K562 (cell line): ENCODE measurements around the gene FCGBP. TPM values are rescaled to one million over a fixed set of nuclear protein-coding genes. Genes with fewer than 3 reads are reported as not detected.

Source experiments
- CREB3 ChIP-seq: fragments of 450-650 bp; conservative IDR thresholded peaks from 2 replicates; pipeline ENCODE4 v1.6.1; 2016; ENCODE audit warnings: missing genetic modification characterization, low read depth, mild to moderate bottlenecking, missing compliant biosample characterization, moderate library complexity
- CREB3L1 ChIP-seq: fragments of 450-650 bp; IDR thresholded peaks from 2 replicates; pipeline ENCODE4 v1.6.1; 2014; ENCODE audit warnings: low read depth, mild to moderate bottlenecking, moderate library complexity, borderline replicate concordance
- MEF2D ChIP-seq: conservative IDR thresholded peaks from 2 replicates; pipeline ENCODE4 v1.6.1; 2016; ENCODE audit warnings: low read depth, missing genetic modification characterization, missing compliant biosample characterization
- MEIS2 ChIP-seq: fragments of 450-650 bp; IDR thresholded peaks from 2 replicates; pipeline ENCODE4 v1.6.1; 2014; ENCODE audit warnings: mild to moderate bottlenecking; ENCODE audit not compliant: partially characterized antibody
- NCOA1 ChIP-seq: fragments of 450-650 bp; IDR thresholded peaks from 2 replicates; pipeline ENCODE4 v1.6.1; 2016; ENCODE audit warnings: low read depth
- NEUROD1 ChIP-seq: fragments of 150-350 bp; IDR thresholded peaks from 2 replicates; pipeline ENCODE4 v1.6.1; 2014; ENCODE audit warnings: borderline replicate concordance, low read length, low read depth; ENCODE audit not compliant: partially characterized antibody
- THRB ChIP-seq: fragments of 450-650 bp; formaldehyde crosslinking; conservative IDR thresholded peaks from 2 replicates; pipeline ENCODE4 v1.4.0; 2022; ENCODE audit warnings: mild to moderate bottlenecking, missing genetic modification characterization
- VEZF1 ChIP-seq: fragments of 200-800 bp; sonication (Bioruptor generic); IDR thresholded peaks from 2 replicates; pipeline ENCODE4 v1.6.1; 2017; ENCODE audit warnings: missing genetic modification characterization, missing compliant biosample characterization
- ZBTB26 ChIP-seq: fragments of 450-650 bp; formaldehyde crosslinking; IDR thresholded peaks from 2 replicates; pipeline ENCODE4 v1.4.0; 2022; ENCODE audit warnings: missing genetic modification characterization
- ZNF589 ChIP-seq: fragments of 200-800 bp; sonication (Bioruptor generic); IDR thresholded peaks from 2 replicates; pipeline ENCODE4 v1.6.1; 2016; ENCODE audit warnings: low read depth, missing genetic modification characterization, missing compliant biosample characterization
- polyA plus RNA-seq, 8 experiments: library from polyadenylated mRNA; depleted of rRNA in 4 of 8; stranded (reverse) in 5 of 8; unstranded in 3 of 8; fragments of >200 nt; fragmentation: Nextera tagmentation in 2 of 8; fragmentation: Illumina TruSeq in 1 of 8; extraction: Ambion mirVana in 2 of 8; extraction: Trizol in 1 of 8; gene quantifications; 2 replicates each; pipeline versions ENCODE4 v1.2.1 to v1.2.3, GENCODE V29; 2011 to 2014; ENCODE audit warnings: inconsistent platforms in 1 of 8, missing spikeins in 1 of 8
- total RNA-seq, 7 experiments: library from RNA; depleted of rRNA in 6 of 7; stranded (reverse); fragments of >200 nt in 6 of 7; fragmentation: Illumina TruSeq in 2 of 7; extraction: Trizol in 2 of 7; gene quantifications; 2 replicates each; pipeline versions ENCODE4 v1.2.1 to v1.2.3, GENCODE V29; 2011 to 2021; ENCODE audit warnings: low replicate concordance in 1 of 7
- TF ChIP-seq, protein P1 (sequence below), 2 experiments: fragments of 450-650 bp in 1 of 2; sonication (generic) in 1 of 2; formaldehyde crosslinking in 1 of 2; IDR thresholded peaks in 1 of 2; conservative IDR thresholded peaks in 1 of 2; 2 replicates each; pipeline versions ENCODE4 v1.6.1 to v1.8.1; 2016 to 2023; ENCODE audit warnings: mild to moderate bottlenecking in 2 of 2, moderate library complexity in 2 of 2, inconsistent platforms in 1 of 2, missing genetic modification reagents in 1 of 2
- TF ChIP-seq, protein P2 (sequence below): sonication (generic); formaldehyde crosslinking; IDR thresholded peaks from 2 replicates; pipeline ENCODE4 v1.8.1; 2023; ENCODE audit warnings: mild to moderate bottlenecking, missing genetic modification reagents
- TF ChIP-seq, protein P3 (sequence below): fragments of 450-650 bp; formaldehyde crosslinking; IDR thresholded peaks from 2 replicates; pipeline ENCODE4 v1.4.0; 2020; ENCODE audit warnings: mild to moderate bottlenecking, mixed read lengths

Gene FCGBP
- total and polyA plus RNA-seq, 9 of the 15 experiments (the other 6 are each of a cell fraction or from before 2014, with no cell fraction given), result 0.01 to 1.5 (median 0.13) TPM; not detected in 4

- TF ChIP-seq NCOA1 (no peak), CREB3L1 (no peak), ZBTB26 (no peak), ZNF589 (CRISPR knock-in tag) (peak; percentile 48; the same call in 1 of the 2 replicates), MEIS2 (no peak), NEUROD1 (peak; percentile 10), VEZF1 (CRISPR knock-in tag) (0 out of 2 replicates have a peak, but pooled peaks have one; percentile 60), MEF2D (tag) (0 out of 2 replicates have a peak, but pooled peaks have one; percentile 53), CREB3 (0 out of 2 replicates have a peak, but pooled peaks have one; percentile 17), THRB (CRISPR knock-in tag) (no peak)
- TF ChIP-seq, protein P1, sequence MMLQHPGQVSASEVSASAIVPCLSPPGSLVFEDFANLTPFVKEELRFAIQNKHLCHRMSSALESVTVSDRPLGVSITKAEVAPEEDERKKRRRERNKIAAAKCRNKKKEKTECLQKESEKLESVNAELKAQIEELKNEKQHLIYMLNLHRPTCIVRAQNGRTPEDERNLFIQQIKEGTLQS (IDR thresholded peaks at IDR 0.05), result no peak
- TF ChIP-seq, protein P1 (CRISPR knock-in tag; conservative IDR thresholded peaks at IDR 0.05), result peak; percentile 57; the same call in 1 of the 2 replicates
- TF ChIP-seq, protein P2, sequence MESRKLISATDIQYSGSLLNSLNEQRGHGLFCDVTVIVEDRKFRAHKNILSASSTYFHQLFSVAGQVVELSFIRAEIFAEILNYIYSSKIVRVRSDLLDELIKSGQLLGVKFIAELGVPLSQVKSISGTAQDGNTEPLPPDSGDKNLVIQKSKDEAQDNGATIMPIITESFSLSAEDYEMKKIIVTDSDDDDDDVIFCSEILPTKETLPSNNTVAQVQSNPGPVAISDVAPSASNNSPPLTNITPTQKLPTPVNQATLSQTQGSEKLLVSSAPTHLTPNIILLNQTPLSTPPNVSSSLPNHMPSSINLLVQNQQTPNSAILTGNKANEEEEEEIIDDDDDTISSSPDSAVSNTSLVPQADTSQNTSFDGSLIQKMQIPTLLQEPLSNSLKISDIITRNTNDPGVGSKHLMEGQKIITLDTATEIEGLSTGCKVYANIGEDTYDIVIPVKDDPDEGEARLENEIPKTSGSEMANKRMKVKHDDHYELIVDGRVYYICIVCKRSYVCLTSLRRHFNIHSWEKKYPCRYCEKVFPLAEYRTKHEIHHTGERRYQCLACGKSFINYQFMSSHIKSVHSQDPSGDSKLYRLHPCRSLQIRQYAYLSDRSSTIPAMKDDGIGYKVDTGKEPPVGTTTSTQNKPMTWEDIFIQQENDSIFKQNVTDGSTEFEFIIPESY, result no peak
- TF ChIP-seq, protein P3, sequence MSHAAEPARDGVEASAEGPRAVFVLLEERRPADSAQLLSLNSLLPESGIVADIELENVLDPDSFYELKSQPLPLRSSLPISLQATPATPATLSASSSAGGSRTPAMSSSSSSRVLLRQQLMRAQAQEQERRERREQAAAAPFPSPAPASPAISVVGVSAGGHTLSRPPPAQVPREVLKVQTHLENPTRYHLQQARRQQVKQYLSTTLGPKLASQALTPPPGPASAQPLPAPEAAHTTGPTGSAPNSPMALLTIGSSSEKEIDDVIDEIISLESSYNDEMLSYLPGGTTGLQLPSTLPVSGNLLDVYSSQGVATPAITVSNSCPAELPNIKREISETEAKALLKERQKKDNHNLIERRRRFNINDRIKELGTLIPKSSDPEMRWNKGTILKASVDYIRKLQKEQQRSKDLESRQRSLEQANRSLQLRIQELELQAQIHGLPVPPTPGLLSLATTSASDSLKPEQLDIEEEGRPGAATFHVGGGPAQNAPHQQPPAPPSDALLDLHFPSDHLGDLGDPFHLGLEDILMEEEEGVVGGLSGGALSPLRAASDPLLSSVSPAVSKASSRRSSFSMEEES (CRISPR knock-in tag), result no peak
Measured at GRCh38 chr19:39970425-39970674, 35.9 kb upstream of the FCGBP start (continued).
